Coronary artery (tissue), 2 donors: Measurements from ENCODE around the gene GNAS.
A peak's percentile ranks its signal among the peaks of the same experiment; 100 is the strongest.

ENCODE experiments used
- DNase-seq: peaks from one replicate; pipeline ENCODE4 v3.0.0-alpha.2; 2017; ENCODE audit warnings: low spot score
- H3K27ac ChIP-seq, 2 donors: fragments of 200-600 bp; sonication (generic); one replicate each; pipeline ENCODE4 v1.5.1; 2016 to 2019
- H3K4me3 ChIP-seq: fragments of 200-600 bp; sonication (generic); 2 replicates; pipeline ENCODE4 v1.5.1; 2016; ENCODE audit warnings: mild to moderate bottlenecking, moderate library complexity
- TF ChIP-seq, protein P1 (sequence below): fragments of 200-600 bp; sonication (generic); IDR thresholded peaks from one replicate; pipeline ENCODE4 v1.5.1; 2019; ENCODE audit warnings: antibody characterized with exemption

Gene GNAS

DNA sequence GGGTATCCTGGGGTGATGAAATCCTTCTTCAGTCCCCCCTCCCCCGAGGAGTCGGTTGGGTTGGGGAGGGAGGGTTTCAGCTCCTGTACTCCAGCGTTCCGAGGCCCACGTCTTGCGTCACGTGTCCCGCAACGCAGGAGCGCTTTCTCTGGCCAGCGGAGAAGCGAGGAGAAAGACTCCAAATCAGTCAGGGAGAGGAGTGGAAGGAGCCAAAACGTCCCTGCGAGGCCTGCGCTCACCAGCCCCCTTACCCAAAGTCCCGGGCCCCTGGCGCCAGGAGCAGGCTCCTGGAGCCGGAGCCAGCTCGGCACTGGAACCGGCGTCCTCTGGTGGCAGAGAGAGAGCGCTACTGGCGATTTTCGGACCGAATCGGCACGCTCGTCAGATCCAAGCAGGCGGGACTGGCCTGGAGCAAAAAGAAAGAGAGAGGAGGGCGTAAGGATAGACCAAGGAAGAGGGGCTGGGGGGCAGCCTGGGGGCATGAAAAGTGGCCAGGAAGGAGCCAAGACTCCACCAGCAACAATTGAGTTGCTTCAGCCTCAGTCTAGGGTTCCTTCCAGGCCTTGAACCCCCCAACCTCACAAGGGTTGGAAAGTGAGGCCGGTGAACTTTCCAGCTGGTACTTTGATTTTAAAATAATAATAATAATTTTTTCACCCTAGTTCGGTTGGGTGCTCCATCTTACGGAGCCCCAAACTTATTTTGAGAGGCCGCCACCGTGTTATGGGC is at the start of gene GNAS:
Gene GNAS (plus strand): TSS at position 174 of the 729 bp plus-strand sequence.
- peak within 1 kb of the TSS; percentile 70 for H3K4me3 ChIP-seq
- TF ChIP-seq, protein P1, sequence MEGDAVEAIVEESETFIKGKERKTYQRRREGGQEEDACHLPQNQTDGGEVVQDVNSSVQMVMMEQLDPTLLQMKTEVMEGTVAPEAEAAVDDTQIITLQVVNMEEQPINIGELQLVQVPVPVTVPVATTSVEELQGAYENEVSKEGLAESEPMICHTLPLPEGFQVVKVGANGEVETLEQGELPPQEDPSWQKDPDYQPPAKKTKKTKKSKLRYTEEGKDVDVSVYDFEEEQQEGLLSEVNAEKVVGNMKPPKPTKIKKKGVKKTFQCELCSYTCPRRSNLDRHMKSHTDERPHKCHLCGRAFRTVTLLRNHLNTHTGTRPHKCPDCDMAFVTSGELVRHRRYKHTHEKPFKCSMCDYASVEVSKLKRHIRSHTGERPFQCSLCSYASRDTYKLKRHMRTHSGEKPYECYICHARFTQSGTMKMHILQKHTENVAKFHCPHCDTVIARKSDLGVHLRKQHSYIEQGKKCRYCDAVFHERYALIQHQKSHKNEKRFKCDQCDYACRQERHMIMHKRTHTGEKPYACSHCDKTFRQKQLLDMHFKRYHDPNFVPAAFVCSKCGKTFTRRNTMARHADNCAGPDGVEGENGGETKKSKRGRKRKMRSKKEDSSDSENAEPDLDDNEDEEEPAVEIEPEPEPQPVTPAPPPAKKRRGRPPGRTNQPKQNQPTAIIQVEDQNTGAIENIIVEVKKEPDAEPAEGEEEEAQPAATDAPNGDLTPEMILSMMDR: peak; percentile 69
- H3K27ac ChIP-seq: no peak within 1 kb of the TSS
- no peak for DNase-seq

DNA sequence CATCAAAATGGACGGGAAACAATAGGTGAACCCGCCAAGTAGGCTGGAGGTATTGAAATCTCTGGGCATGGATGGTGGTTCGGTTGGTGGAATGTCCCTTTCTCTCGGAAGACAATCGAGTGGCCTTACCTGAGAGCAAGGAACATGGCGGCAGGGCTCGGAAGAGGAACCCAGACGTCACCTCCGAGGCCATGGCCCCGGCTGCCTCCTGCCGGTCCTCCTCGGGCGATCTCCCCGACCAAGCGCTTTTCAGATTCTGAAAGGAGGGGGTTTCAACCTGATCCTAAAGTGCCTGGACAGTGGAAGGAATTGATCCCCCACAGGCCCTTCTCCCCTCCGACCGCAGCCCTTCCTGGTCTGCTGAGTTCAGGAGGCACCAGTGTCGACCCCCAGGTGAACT is 49.0 kb upstream of the GNAS start:
- DNase-seq: no peak
- Histone ChIP-seq H3K4me3 (no peak overlapping the region), H3K27ac (no peak overlapping the region)
- TF ChIP-seq, protein P1: no peak

DNA sequence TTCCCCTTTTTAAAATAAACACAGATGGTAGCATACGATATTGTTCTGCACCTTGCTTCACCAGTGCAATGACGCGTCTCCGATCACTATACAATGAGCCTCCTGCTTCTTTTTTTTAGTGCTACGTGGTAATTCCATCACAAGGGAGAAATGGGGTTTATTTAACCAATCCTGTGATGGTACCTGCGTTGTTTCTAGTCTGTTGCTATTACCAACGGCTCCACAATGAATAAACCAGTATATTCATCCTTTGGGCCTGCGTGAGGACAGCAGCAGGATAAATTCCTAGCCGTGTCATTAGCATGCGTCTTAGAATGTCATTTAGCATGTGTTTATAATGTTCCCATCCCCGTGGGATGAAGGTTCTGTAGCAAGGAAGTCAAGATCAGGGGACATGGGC is 44.7 kb upstream of the GNAS start:
- TF ChIP-seq, protein P1: no peak
- no peak for DNase-seq
- no peak overlapping the region for H3K27ac ChIP-seq
- H3K4me3 ChIP-seq: no peak overlapping the region

DNA sequence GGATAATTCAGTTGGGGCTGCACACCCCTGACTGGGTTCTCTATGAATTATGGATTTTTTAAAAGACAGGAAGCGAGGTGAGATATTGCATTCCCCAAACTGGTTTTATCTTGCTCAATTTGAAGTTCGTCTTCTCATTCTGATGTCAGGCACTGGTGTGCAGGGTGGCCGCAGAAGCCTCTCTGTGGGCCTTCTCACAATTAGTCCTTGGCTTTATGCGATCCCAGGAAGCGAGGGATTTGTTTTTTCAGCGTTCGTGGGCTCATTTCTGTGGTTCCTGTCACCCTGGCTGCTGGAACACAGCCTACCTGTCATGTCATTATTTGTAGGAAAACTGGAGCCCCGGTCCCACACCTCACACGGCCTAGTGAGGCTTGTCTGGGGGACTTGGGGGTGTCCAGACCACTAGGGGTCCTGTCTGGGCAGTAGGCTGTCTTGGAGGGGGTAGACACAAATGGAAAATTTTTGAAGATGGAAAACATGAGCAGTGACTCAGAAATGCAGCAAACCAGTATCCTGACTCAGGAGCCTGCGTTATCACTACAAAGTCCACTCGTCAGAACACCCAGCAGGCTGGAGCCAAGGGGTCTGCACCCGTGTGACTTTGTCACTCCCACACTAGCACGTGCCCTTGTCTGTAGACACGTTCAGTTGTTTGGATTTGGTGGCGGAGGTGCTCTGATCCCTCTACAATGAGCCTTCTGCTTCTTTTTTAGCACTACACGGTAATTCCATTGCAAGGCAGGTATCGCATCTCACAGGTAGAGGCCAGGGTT is 44.1 kb upstream of the GNAS start:
- no peak overlapping the region for H3K4me3 ChIP-seq
- no peak overlapping the region for H3K27ac ChIP-seq
- no peak for DNase-seq
- TF ChIP-seq, protein P1: no peak

DNA sequence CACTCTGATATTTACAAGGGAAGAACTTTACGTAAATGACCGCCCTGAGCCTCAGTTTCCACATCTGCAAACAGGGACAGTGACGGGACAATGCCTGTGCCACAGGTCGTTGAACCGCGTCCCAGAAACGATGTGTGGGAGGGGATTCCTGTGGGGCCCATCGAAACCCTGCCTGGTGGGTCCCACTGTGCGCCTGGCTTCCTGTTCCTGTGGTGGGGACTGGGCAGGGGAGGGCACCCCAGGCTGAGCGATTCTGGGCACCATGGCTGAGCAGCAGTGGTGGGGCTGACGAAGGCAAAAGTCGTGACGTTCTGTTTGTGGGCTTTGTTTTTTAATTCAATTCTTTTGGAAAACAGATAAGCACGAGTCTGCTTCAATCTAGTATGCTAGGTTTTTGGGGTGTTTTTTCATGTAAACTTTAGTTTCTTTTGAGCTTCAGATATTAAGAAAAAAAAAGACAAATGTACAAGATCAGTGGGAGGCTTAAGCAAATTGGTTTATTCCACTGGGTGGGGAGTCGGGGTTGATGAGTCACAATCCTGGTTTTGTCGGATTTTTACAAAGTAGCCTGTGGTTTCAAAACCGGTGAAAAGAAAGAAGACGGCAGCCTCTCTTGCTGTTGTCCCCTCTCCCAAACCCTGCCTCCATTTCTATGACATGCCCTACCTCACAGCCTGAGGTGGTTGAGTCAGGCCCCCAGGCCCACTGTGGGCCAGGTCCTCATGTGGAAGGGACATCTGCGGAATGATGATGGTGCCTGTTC is 42.2 kb upstream of the GNAS start:
- no peak overlapping the region for H3K4me3 ChIP-seq
- H3K27ac ChIP-seq: no peak overlapping the region
- DNase-seq: no peak
- TF ChIP-seq, protein P1: no peak

DNA sequence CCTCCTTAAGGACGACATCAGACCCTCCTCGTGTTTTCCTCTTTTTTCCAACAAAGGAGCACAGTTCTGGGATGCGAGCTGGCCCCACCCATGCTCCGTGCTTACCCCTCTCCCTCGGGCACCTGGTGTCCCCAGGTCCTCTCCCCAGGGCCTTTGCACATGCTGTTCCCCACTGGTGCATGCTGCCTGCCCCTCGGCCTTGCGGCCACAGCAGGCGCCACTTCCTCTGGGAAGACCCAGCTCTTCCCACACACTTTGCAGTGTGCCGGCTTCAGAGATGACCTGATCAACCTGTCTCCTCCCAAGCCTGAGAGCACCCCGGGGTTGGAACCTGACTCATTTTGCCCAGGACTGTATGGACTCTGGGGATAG is 41.7 kb upstream of the GNAS start:
- no peak for DNase-seq
- TF ChIP-seq, protein P1: no peak
- H3K4me3 ChIP-seq: no peak overlapping the region
- no peak overlapping the region for H3K27ac ChIP-seq
